Endothelial cell of umbilical vein (primary cell): ENCODE data around the gene MALT1. TPM values are rescaled to one million over a fixed set of nuclear protein-coding genes. Genes with fewer than 3 reads are reported as not detected.

Experiments
- BruUV-seq: library from RNA; stranded (reverse); fragments of 400-500 nt; replicated peaks from 2 replicates; lab custom pipeline; 2021; lab: Mats Ljungman, UMichigan
- CTCF ChIA-PET: fragments of 300-600, 350-600 bp; sonication (Branson Sonifier 250); formaldehyde crosslinking; loops from one replicate; lab custom pipeline; 2021; ENCODE audit warnings: antibody characterized with exemption, inconsistent platforms; lab: Charles Lee
- POLR2A ChIA-PET: fragments of 300-600, 350-600 bp; sonication (Branson Sonifier 250); formaldehyde crosslinking; loops from one replicate; lab custom pipeline; 2021; ENCODE audit warnings: antibody characterized with exemption, inconsistent platforms; lab: Charles Lee
- DNase-seq: peaks from one replicate; pipeline ENCODE4 v3.0.0-alpha.2; 2011; ENCODE audit warnings: low read depth, low spot score
- FAIRE-seq: peaks from 2 replicates; lab custom pipeline; 2011; peaks lifted over from hg19 to GRCh38; lab: Jason Lieb, UNC
- H2AFZ ChIP-seq: 2 replicates; pipeline ENCODE4 v1.6.0; 2012; ENCODE audit warnings: low read depth, low read length, control low read depth, inconsistent platforms
- H3K27ac ChIP-seq: 2 replicates; pipeline ENCODE4 v1.5.1; 2011; ENCODE audit warnings: low read depth, mild to moderate bottlenecking, control low read depth, low read length, moderate library complexity; ENCODE audit not compliant: insufficient read depth
- H3K27me3 ChIP-seq, 2 experiments: 2 replicates each; pipeline versions ENCODE4 v1.6.0 to v1.6.1; 2011; ENCODE audit warnings: low read length in 2 of 2, mixed read lengths in 1 of 2; ENCODE audit not compliant: control insufficient read depth in 2 of 2, insufficient read depth in 2 of 2
- H3K36me3 ChIP-seq, 2 experiments: 2 replicates in 1 of 2; 3 replicates in 1 of 2; pipeline ENCODE4 v1.5.1; 2011; ENCODE audit warnings: low read length in 2 of 2, mild to moderate bottlenecking in 1 of 2, moderate library complexity in 1 of 2; ENCODE audit not compliant: control insufficient read depth in 2 of 2, insufficient read depth in 2 of 2; ENCODE audit errors: extremely low read depth in 1 of 2
- H3K4me1 ChIP-seq: 3 replicates; pipeline ENCODE4 v1.5.1; 2011; ENCODE audit warnings: mild to moderate bottlenecking, low read length; ENCODE audit not compliant: control insufficient read depth, insufficient read depth; ENCODE audit errors: extremely low read depth
- H3K4me2 ChIP-seq: 2 replicates; pipeline ENCODE4 v1.6.1; 2011; ENCODE audit warnings: low read length, control low read depth, mixed read lengths; ENCODE audit not compliant: insufficient read depth
- H3K4me3 ChIP-seq, 3 experiments: fragments of 200-600 bp in 1 of 3; sonication (generic), shearing (Covaris generic) in 1 of 3; replicated peaks in 1 of 3; 2 replicates each; pipeline ENCODE4 v1.5.1; 2011 to 2016; ENCODE audit warnings: control low read depth in 3 of 3, low read length in 3 of 3, mild to moderate bottlenecking in 2 of 3, inconsistent platforms in 1 of 3, low read depth in 1 of 3, moderate library complexity in 1 of 3; ENCODE audit not compliant: insufficient read depth in 1 of 3
- H3K79me2 ChIP-seq: 2 replicates; pipeline ENCODE4 v1.6.0; 2012; ENCODE audit warnings: low read length, inconsistent platforms; ENCODE audit not compliant: control insufficient read depth, insufficient read depth
- H3K9ac ChIP-seq: replicated peaks from 2 replicates; pipeline ENCODE3; 2011; ENCODE audit warnings: low read length, control low read depth; ENCODE audit not compliant: insufficient read depth; ENCODE audit errors: extremely low read depth
- H3K9me1 ChIP-seq: replicated peaks from 3 replicates; pipeline ENCODE4 v1.6.0; 2011; ENCODE audit warnings: mild to moderate bottlenecking, low read length; ENCODE audit not compliant: control insufficient read depth, insufficient read depth; ENCODE audit errors: extremely low read depth
- H3K9me3 ChIP-seq: replicated peaks from 2 replicates; pipeline ENCODE4 v1.5.1; 2012; ENCODE audit warnings: low read length, inconsistent platforms; ENCODE audit not compliant: control insufficient read depth, insufficient read depth
- H4K20me1 ChIP-seq: replicated peaks from 2 replicates; pipeline ENCODE3; 2011; ENCODE audit warnings: mild to moderate bottlenecking, low read length; ENCODE audit not compliant: control insufficient read depth, insufficient read depth; ENCODE audit errors: extremely low read depth
- EZH2 ChIP-seq: IDR thresholded peaks from 2 replicates; pipeline ENCODE4 v1.6.1; 2012; ENCODE audit warnings: borderline replicate concordance, low read depth, mild to moderate bottlenecking, moderate library complexity, low read length, inconsistent platforms; ENCODE audit not compliant: severe bottlenecking
- FOS ChIP-seq: IDR thresholded peaks from 2 replicates; pipeline ENCODE4 v1.6.1; 2011; ENCODE audit warnings: mild to moderate bottlenecking, low read length, moderate library complexity, borderline replicate concordance; ENCODE audit not compliant: insufficient read depth
- GATA2 ChIP-seq: IDR thresholded peaks from 2 replicates; pipeline ENCODE4 v1.7.0; 2011; ENCODE audit warnings: low read depth, mild to moderate bottlenecking, moderate library complexity, mixed read lengths, low read length; ENCODE audit not compliant: insufficient read length, insufficient read depth
- JUN ChIP-seq: IDR thresholded peaks from 2 replicates; pipeline ENCODE4 v1.6.1; 2011; ENCODE audit warnings: borderline replicate concordance, low read depth; ENCODE audit not compliant: insufficient read length, insufficient read depth
- MAX ChIP-seq: IDR thresholded peaks from 2 replicates; pipeline ENCODE4 v1.6.1; 2011; ENCODE audit not compliant: insufficient read depth, insufficient read length
- MYC ChIP-seq: IDR thresholded peaks from one replicate; pipeline ENCODE4 v1.6.1; 2011; ENCODE audit warnings: mild to moderate bottlenecking, low read depth, low read length
- POLR2A ChIP-seq: IDR thresholded peaks from 2 replicates; pipeline ENCODE4 v1.6.1; 2012; ENCODE audit warnings: low read depth, mild to moderate bottlenecking, control low read depth, low read length
- POLR2AphosphoS5 ChIP-seq: IDR thresholded peaks from 2 replicates; pipeline ENCODE4 v1.6.1; 2012; ENCODE audit warnings: low read depth, mild to moderate bottlenecking, control low read depth, low read length, moderate library complexity; ENCODE audit not compliant: insufficient read depth
- dilution Hi-C: fragments of 300-500 bp; cut with MboI; formaldehyde crosslinking; loops from one replicate; pipeline ENCODE4 v1.15.0; 2019; ENCODE audit warnings: low sequenced_read_pairs; ENCODE audit not compliant: extremely low pct_ligation_motif_present
- intact Hi-C: fragments of 100-400 bp; cut with micrococcal nuclease; formaldehyde crosslinking; loops from one replicate; pipeline ENCODE4 v1.10.0; 2022
- polyA plus RNA-seq, 4 experiments: library from polyadenylated mRNA; depleted of rRNA in 3 of 4; stranded (reverse) in 3 of 4; unstranded in 1 of 4; fragments of >200 nt; gene quantifications; 2 replicates each; pipeline versions ENCODE4 v1.2.1 to v1.2.3, GENCODE V29; 2011 to 2012; ENCODE audit warnings: missing spikeins in 1 of 4
- total RNA-seq: library from RNA; stranded (reverse); gene quantifications from 2 replicates; pipeline ENCODE4 v1.2.3, GENCODE V29; 2021
- TF ChIP-seq, protein P1 (sequence below), 2 donors: IDR thresholded peaks; 1 replicate in 1 of 2; 2 replicates in 1 of 2; pipeline ENCODE4 v1.5.1; 2011; ENCODE audit warnings: low read length in 2 of 2, mild to moderate bottlenecking in 2 of 2, moderate library complexity in 2 of 2, control low read depth in 1 of 2, inconsistent platforms in 1 of 2, low read depth in 1 of 2; ENCODE audit not compliant: insufficient read depth in 1 of 2; ENCODE audit errors: extremely low read depth in 1 of 2

Gene MALT1
- total and polyA plus RNA-seq, 2 donors (not counting 3 experiments of a cell fraction or from before 2014, with no cell fraction given): 2.8 to 5.1 TPM

DNA sequence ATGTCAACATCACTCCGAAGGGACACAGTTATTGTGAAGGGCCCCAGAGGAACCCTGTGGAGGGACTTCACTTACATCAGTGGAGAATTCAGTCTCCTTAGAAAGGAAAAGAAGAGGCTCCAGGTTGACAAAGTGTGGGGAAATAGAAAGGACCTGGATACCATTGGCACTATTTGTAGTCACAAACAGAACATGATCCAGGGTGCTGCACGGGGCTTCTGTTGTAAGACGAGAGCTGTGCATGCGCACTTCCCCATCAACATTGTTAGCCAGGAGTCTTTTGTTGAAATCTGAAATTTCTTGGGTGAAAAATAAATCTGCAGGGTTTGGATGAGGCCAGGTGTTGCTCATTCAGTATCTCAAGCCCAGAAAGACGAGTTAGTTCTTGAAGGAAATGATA lies 40.0 kb upstream of the MALT1 start:
- intact Hi-C loops (no loop called here), dilution Hi-C loops (no loop called here)
- Histone ChIP-seq H3K9me3 (no peaks in the 10 kb centered on the region), H3K9ac (no peak overlapping the region), H3K27ac (no peak overlapping the region), H3K79me2 (no peaks in the 10 kb centered on the region), H3K4me2 (no peak overlapping the region), H4K20me1 (no peaks in the 10 kb centered on the region), H3K36me3 (no peaks in the 10 kb centered on the region), H3K4me3 (no peak overlapping the region), H3K27me3 (peaks cover 4 to 13% of the 10 kb centered on the region in 2 experiments), H3K4me1 (no peaks in the 10 kb centered on the region), H3K9me1 (no peaks in the 10 kb centered on the region), H2AFZ (no peak overlapping the region)
- TF ChIP-seq POLR2A (no peak), POLR2AphosphoS5 (no peak), FOS (no peak), GATA2 (no peak), JUN (no peak), MAX (no peak), EZH2 (no peak), MYC (no peak)
- TF ChIP-seq, protein P1, sequence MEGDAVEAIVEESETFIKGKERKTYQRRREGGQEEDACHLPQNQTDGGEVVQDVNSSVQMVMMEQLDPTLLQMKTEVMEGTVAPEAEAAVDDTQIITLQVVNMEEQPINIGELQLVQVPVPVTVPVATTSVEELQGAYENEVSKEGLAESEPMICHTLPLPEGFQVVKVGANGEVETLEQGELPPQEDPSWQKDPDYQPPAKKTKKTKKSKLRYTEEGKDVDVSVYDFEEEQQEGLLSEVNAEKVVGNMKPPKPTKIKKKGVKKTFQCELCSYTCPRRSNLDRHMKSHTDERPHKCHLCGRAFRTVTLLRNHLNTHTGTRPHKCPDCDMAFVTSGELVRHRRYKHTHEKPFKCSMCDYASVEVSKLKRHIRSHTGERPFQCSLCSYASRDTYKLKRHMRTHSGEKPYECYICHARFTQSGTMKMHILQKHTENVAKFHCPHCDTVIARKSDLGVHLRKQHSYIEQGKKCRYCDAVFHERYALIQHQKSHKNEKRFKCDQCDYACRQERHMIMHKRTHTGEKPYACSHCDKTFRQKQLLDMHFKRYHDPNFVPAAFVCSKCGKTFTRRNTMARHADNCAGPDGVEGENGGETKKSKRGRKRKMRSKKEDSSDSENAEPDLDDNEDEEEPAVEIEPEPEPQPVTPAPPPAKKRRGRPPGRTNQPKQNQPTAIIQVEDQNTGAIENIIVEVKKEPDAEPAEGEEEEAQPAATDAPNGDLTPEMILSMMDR (IDR thresholded peaks at IDR 0.05; ENCODE audit: extremely low read depth in 1 of 2, insufficient read depth in 1 of 2, low read depth in 1 of 2, low read length in 2 of 2): no peak
- ChIA-PET POLR2A (no interaction called here), CTCF (interaction anchor here (1.4 kb wide), 1 partner anchor 9 kb away, joined by 3 read pairs; no protein-coding TSS in a partner anchor)
- DNase-seq (no peak), FAIRE-seq (no peak)
- BruUV-seq: no TSS peak
